Dermis lymphatic vessel endothelial cell (primary cell): ENCODE measurements around the gene RGPD3. TPM values are rescaled to one million over a fixed set of nuclear protein-coding genes. Genes with fewer than 3 reads are reported as not detected.

Experiments used
- total RNA-seq: library from RNA; depleted of rRNA; stranded (reverse); fragments of >200 nt; gene quantifications from 2 replicates; pipeline ENCODE4 v1.2.1, GENCODE V29; 2014

The RGPD3 gene
- total RNA-seq = 0.11 and 0.17 TPM in 2 replicates

DNA sequence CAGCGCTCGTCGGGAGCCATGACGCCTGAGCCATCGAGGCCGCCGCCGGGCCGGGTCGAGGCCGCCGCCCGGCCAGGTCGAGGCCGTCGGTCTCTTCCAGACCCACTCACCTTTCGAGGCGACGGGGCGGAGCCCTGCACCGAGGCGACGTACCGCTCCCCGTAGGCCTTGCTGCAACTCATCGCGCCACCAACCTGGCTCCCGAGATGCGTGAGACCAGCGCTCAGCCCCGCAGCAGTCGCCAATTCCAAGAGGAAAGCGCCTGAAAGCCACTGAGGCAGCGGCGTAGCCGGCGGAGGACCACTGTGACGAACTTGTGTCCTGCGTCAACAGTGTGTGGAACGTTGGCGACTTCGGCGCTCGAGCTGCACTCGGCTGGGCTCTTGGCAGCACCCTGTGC lies at the start of gene RGPD3:
TSS of gene RGPD3 (minus strand) at position 307 of the 400 bp plus-strand sequence. CDS start at position 182, 125 bp downstream.

DNA sequence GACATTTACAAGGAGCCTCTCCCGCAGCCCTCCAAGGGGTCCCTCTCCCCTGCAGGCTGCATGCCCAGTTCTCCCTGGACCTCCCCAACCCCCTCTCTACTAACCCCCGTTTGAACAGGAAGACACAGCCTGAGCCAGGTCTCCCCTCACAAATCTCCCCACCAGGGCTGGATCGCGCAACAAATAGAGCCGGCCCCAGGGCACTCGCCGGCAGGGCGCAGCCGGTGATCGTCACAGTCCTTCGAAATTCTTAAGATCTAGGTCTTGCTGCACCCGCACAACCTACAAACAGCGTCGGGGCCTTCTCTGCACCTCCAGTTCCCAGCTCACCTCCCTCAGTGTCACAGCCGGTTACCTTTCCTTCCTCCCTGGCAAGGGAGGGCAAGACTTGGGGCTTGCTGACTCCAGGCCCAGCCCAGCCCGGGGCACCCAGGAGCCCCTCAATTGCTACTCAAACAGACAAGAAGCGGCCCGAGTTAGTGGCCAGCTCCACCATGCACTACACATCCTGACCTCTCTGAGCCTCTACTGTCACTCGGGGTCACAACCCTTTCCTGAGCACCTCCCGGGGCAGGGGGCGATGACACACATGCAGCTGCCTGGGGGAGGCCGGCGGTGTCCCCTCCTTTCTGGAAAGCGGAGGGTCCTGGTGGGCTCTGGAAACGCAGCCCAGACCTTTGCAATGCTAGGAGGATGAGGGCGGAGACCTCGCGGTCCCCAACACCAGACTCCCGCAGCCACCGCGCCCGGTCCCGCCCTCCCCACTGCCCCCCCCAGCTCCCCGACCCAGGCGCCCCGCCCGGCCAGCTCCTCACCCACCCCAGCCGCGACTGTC lies 18.6 kb upstream of the RGPD3 start, which contains the start of gene CD8B2:
TSS of gene CD8B2 (plus strand) at position 814 of the 835 bp plus-strand sequence. CDS start 63 bp downstream, outside the sequence.

Other genes starting within 250 kb of the RGPD3 start
- not detected in 2 replicates for gene CD8B2, start 19.0 kb upstream of the RGPD3 start, total RNA-seq